OCI-LY1 (cell line): ENCODE results near the gene TIE1.

ENCODE experiments used
- H2AFZ ChIP-seq: fragments of 200-600 bp; sonication (generic), shearing (Covaris generic); 2 replicates; pipeline ENCODE4 v1.6.0; 2014; ENCODE audit warnings: antibody characterized with exemption, mild to moderate bottlenecking, low read length
- H3F3A ChIP-seq: fragments of 200-600 bp; sonication (generic), shearing (Covaris generic); 2 replicates; pipeline ENCODE4 v1.6.0; 2014; ENCODE audit warnings: mild to moderate bottlenecking, antibody characterized with exemption, low read length, moderate library complexity; ENCODE audit not compliant: insufficient read depth
- H3K27ac ChIP-seq: fragments of 200-600 bp; sonication (generic); 2 replicates; pipeline ENCODE4 v1.5.1; 2014; ENCODE audit warnings: low read length, mixed run types, mild to moderate bottlenecking, low read depth; ENCODE audit not compliant: poor library complexity, severe bottlenecking
- H3K27me3 ChIP-seq: fragments of 200-600 bp; sonication (generic); 2 replicates; pipeline ENCODE4 v1.6.0; 2014; ENCODE audit warnings: antibody characterized with exemption, mild to moderate bottlenecking, low read length, moderate library complexity; ENCODE audit not compliant: insufficient read depth
- H3K36me3 ChIP-seq: fragments of 200-600 bp; sonication (generic); 2 replicates; pipeline ENCODE4 v1.6.1; 2014; ENCODE audit warnings: mild to moderate bottlenecking, antibody characterized with exemption, low read length, moderate library complexity, mixed read lengths; ENCODE audit not compliant: insufficient read depth
- H3K4me1 ChIP-seq: fragments of 200-600 bp; sonication (generic); 2 replicates; pipeline ENCODE4 v1.5.1; 2014; ENCODE audit warnings: mild to moderate bottlenecking, low read length, moderate library complexity; ENCODE audit not compliant: insufficient read depth, severe bottlenecking
- H3K4me2 ChIP-seq: fragments of 200-600 bp; sonication (generic), shearing (Covaris generic); 2 replicates; pipeline ENCODE4 v1.6.1; 2014; ENCODE audit warnings: low read length
- H3K4me3 ChIP-seq: fragments of 200-600 bp; sonication (generic); 2 replicates; pipeline ENCODE4 v1.5.1; 2014; ENCODE audit warnings: low read length, low read depth, mild to moderate bottlenecking, mixed read lengths; ENCODE audit not compliant: poor library complexity, severe bottlenecking
- H3K79me2 ChIP-seq: fragments of 200-600 bp; shearing (Covaris generic); 2 replicates; pipeline ENCODE4 v1.6.1; 2016; ENCODE audit warnings: mixed run types, low read length, mixed read lengths; ENCODE audit not compliant: insufficient read depth
- H3K9ac ChIP-seq: fragments of 200-600 bp; sonication (generic), shearing (Covaris generic); 2 replicates; pipeline ENCODE4 v1.6.1; 2014; ENCODE audit warnings: mild to moderate bottlenecking, low read length, mixed read lengths
- H3K9me2 ChIP-seq: fragments of 200-600 bp; sonication (generic), shearing (Covaris generic); 2 replicates; pipeline ENCODE4 v1.6.1; 2014; ENCODE audit warnings: low read depth, mild to moderate bottlenecking, low read length, mixed read lengths
- H3K9me3 ChIP-seq: fragments of 200-600 bp; shearing (Covaris generic); 2 replicates; pipeline ENCODE4 v1.6.1; 2014; ENCODE audit warnings: low read length, mixed read lengths
- H4K20me1 ChIP-seq: fragments of 200-600 bp; sonication (generic), shearing (Covaris generic); 2 replicates; pipeline ENCODE4 v1.6.0; 2016; ENCODE audit warnings: mild to moderate bottlenecking, low read length; ENCODE audit not compliant: insufficient read depth
- CTCF ChIP-seq: fragments of 200-600 bp; sonication (generic), shearing (Covaris generic); IDR thresholded peaks from 2 replicates; pipeline ENCODE4 v1.5.1; 2017; ENCODE audit warnings: mild to moderate bottlenecking, antibody characterized with exemption, low read length, moderate library complexity, mixed read lengths
- EZH2 ChIP-seq: fragments of 200-600 bp; sonication (generic), shearing (Covaris generic); IDR thresholded peaks from 2 replicates; pipeline ENCODE4 v1.8.0; 2017; ENCODE audit warnings: borderline replicate concordance, mixed run types, mild to moderate bottlenecking, antibody characterized with exemption, low read length, moderate library complexity, mixed read lengths

The TIE1 gene

GRCh38 chr1:43300378-43301094 lies at the start of gene TIE1:
Gene TIE1, plus strand, starts transcription at chr1:43300982. Its CDS starts 90 bp downstream, at chr1:43301072.
- Histone ChIP-seq H3K27me3 (peaks cover 7% of the 10 kb centered on the region; the same call in 1 of the 2 replicates), H3K9me3 (no peaks in the 10 kb centered on the region), H2AFZ (no peak within 1 kb of the TSS), H3K27ac (no peak within 1 kb of the TSS), H3K36me3 (no peaks in the 10 kb centered on the region), H3K9me2 (no peaks in the 10 kb centered on the region), H3K9ac (no peak within 1 kb of the TSS), H4K20me1 (no peaks in the 10 kb centered on the region), H3K79me2 (no peaks in the 10 kb centered on the region), H3K4me3 (no peak within 1 kb of the TSS), H3K4me2 (no peak within 1 kb of the TSS), H3F3A (no peaks in the 10 kb centered on the region), H3K4me1 (no peaks in the 10 kb centered on the region)
- TF ChIP-seq CTCF, result no peak
- no peak for TF ChIP-seq EZH2

- H3K4me2 ChIP-seq, result no peak overlapping the region
- no peaks in the 10 kb centered on the region for H3K79me2 ChIP-seq
- no peaks in the 10 kb centered on the region for H4K20me1 ChIP-seq
- no peak overlapping the region for H3K27ac ChIP-seq
- H3K27me3 ChIP-seq, result no peaks in the 10 kb centered on the region
- no peak overlapping the region for H2AFZ ChIP-seq
- TF ChIP-seq CTCF (no peak), EZH2 (no peak)
- no peaks in the 10 kb centered on the region for H3K9me2 ChIP-seq
- no peaks in the 10 kb centered on the region for H3K36me3 ChIP-seq
- H3K4me1 ChIP-seq, result no peaks in the 10 kb centered on the region
- no peak overlapping the region for H3K9ac ChIP-seq
- H3K4me3 ChIP-seq, result no peak overlapping the region
- peaks cover 2% of the 10 kb centered on the region; the same call in 1 of the 2 replicates for H3K9me3 ChIP-seq
- no peaks in the 10 kb centered on the region for H3F3A ChIP-seq
Measured at GRCh38 chr1:43251024-43251423, 49.8 kb upstream of the TIE1 start.

GRCh38 chr1:43252225-43252624 lies 48.6 kb upstream of the TIE1 start:
- no peaks in the 10 kb centered on the region for H3K4me1 ChIP-seq
- no peak overlapping the region for H2AFZ ChIP-seq
- no peak overlapping the region for H3K4me2 ChIP-seq
- no peaks in the 10 kb centered on the region for H3F3A ChIP-seq
- H3K4me3 ChIP-seq, result no peak overlapping the region
- H3K27me3 ChIP-seq, result no peaks in the 10 kb centered on the region
- H3K36me3 ChIP-seq, result no peaks in the 10 kb centered on the region
- no peak overlapping the region for H3K9ac ChIP-seq
- no peaks in the 10 kb centered on the region for H4K20me1 ChIP-seq
- no peak overlapping the region for H3K27ac ChIP-seq
- H3K9me3 ChIP-seq, result peaks cover 1% of the 10 kb centered on the region; the same call in 1 of the 2 replicates
- H3K79me2 ChIP-seq, result no peaks in the 10 kb centered on the region
- H3K9me2 ChIP-seq, result no peaks in the 10 kb centered on the region
- TF ChIP-seq EZH2 (no peak), CTCF (no peak)
